Measurements from ENCODE around the gene JAKMIP1.

Gene JAKMIP1

DNA sequence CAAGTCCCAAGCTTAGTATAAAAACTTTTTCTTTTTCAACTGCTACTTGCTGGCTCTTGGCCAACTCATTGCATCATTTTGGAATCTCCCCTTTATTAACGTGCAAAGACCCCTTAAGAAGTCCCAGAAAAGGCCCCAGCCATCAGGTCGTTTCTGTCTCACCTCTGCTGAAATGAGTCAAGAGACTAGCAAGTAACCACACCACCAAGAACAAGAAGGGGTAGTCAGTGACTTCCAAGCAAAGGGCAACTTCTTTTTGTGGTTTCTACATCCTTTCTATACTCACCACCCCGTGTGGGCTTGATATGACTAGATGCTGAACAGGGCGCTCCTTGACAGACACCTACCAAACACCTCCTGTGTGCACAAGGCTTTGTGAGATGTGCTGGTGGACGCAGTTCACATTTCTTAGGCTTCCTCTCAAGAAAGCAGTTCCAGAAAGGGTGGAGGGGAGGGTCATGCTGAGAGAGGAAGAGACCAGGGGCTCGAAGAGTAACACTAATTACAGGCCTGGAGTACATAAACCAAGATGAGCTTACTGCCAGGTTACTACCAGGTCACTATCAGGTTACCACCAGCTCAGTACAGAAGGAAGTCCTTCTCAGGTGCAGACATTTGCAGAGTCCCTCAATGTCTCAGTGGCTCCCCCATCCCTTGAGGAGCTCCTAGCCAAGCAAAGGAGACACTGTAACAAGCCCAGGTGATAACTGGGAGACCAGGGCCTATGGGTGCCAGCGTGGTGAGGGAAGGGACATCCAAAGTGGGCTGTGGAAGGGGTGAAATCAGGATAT lies 19.3 kb downstream of the JAKMIP1 start:
- no peak for DNase-seq (ENCODE audit: low read depth)

DNA sequence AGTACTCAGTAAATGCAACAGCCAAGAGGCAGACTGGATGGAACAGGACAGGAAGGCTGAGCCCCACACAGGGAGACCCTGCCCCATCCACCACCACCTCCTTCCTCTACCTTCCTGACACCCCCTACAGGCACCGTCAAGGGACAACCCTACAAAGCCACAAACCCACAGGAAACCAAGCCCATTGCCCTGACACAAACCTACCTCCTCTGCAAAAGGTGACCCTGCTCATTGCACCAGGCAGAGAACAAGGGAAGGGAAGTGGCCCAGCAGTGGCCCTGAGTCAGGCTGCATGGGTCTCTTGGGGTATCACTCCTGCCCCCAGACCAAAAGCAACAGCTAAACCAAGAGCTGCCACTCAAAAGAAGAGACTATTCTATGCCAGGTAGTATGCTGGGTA lies 21.0 kb downstream of the JAKMIP1 start:
- DNase-seq (ENCODE audit: low read depth) = no peak

DNA sequence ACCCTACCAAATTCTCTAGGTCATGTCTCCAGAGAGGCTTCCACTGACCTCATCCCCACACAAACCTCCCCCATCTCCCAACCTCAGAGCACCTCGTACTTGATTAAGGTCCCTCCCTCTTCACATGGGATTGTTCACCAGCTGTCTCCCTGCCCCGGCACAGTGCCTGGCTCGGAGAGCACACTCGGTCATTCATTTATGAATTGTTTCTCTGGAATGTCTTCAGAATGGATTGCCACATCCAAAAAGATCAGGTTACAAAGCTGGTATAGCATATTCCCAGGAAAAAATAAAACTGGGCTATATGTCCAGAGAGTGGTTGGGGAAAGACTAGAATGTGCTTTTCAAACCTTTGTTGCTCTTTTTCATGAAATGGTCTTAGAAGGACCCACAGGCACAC lies 21.6 kb downstream of the JAKMIP1 start:
- DNase-seq (ENCODE audit: low read depth) = no peak

DNA sequence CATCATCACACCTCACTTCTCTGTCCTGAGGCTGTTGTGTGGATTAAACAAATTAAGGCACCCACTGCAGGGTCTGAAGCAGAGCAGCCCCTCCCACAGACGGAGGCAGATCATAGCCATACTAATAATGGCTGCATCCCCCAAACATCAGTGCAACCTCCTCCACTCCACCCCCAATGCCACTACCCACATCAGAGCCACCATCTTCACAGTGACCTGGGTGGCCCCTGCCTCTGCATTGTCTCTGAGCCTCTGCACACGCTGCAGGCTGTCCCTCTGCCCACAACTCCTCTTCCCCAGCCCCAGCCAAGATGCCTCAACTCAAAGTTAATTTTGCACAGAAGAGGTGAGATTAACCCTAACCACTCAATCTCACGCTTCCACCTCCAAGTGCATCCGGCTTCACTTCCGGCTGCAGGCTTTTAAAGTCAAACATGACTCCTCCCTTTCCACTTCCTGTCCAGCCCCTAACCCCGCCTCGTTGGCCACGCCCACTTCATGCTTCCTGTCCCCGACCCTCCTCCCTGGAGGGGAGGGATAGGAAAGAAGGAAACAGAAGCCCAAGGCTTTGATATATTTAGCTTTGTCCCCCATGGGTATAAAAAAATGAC lies 22.7 kb downstream of the JAKMIP1 start:
- DNase-seq (ENCODE audit: low read depth) = no peak

DNA sequence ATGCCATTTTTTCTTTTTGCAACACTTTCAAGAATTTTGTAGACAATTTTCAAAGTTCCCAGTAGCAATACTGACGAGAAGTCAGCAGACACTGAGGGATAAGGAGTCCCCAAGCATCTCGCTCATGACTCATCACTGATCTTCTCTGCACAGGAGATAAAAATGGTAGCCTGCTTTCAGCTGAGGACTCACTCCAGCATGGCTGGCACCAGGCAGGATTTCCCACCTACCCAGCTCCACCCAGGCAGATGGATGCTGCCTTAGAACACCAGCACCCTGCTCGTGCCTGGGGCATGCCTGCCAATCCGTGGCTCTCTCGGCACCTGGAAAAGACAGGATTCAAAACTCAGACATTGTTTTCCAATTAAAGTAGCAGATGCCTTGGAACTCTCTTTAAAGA lies 24.9 kb downstream of the JAKMIP1 start:
- DNase-seq (ENCODE audit: low read depth) = no peak

DNA sequence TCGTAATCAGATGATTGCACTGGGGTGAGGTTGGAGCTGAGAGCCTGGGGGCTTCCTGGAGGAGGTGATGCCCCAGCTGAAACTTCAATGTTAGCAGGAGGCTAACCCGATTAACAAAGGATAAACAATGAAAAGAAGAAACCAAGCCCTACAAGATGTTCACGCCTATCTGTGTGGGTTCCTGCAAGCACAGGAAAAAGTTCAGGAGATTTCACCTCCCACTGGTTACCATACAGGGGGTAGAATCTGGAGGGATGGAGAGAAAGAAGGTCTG lies 27.5 kb downstream of the JAKMIP1 start:
- DNase-seq (ENCODE audit: low read depth) = no peak

DNA sequence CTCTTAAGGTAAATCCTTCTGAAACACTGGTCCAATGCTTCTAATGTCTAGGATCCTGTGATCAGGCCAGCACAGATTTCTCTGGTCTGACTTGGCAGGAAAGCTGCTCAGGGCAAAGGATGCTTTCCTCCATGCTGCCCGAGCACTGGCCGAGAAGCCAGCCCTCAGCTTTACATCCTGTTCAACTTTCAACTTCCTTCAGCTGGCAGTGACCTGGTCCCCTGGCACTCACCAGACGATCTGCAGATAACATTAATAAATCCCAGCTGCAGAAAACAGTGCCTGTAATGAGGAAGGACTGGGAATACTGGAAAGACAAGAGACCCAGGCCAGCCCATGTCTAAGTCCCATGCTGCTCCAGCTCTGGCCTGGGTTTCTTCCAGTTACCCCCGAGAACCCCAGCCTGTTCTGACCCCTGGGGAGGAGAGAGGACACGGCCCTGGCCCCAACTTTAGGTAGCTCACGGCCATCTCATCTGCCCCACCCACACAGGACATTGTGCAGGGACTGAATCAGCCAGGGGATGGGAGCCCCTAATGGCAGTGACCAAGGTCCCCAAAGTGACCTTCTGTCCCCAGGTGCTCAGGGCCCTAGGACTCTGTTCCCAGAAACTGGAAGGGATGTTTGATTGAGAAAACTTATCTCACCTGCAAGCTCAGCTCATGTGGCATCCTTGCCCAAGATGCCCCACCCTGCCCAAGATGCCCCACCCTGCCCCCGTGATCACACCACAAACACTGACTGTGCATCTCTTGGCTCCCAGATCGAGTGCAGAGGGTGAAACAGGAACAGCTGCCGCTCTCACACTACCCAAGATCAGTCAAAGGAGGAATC lies 28.0 kb downstream of the JAKMIP1 start:
- DNase-seq (ENCODE audit: low read depth) = no peak

DNA sequence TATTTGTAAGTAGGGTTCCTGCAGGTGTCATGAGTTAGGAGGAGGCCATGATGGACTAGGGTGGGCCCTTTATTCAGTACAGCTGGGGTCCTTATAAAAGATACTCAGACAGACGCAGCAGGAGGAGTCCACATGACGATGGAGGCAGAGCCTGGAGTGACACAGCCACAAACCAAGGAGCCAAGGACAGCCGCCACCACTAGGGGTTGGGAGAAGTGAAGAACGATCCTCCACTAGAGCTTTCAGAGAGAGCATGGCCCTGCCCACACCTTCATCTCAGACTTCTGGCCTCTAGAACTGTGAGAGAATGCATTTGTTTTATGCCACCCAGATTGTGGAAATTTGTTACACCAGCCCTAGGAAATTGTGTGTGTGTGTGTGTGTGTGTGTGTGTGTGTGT lies 31.1 kb downstream of the JAKMIP1 start:
- no peak for DNase-seq (ENCODE audit: low read depth)

DNA sequence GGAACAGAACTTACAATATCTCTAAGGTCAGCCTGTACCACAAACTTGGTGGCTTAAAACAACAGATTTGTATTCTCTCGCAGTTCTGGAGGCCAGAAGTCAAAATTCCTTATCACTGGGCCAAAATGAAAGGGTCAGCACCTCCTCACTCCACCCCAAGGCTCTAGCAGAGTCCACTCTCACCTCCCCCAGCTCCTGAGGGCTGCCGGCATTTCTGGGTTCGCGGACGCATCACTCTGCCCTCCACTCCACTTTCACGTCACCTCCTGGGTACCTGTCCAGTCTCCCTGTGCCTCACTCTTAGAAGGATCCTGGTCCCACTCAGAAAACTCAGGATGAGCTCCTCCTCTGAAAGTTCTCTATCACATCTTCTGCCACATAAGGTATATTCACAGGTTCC lies 34.6 kb downstream of the JAKMIP1 start:
- DNase-seq (ENCODE audit: low read depth) = no peak

DNA sequence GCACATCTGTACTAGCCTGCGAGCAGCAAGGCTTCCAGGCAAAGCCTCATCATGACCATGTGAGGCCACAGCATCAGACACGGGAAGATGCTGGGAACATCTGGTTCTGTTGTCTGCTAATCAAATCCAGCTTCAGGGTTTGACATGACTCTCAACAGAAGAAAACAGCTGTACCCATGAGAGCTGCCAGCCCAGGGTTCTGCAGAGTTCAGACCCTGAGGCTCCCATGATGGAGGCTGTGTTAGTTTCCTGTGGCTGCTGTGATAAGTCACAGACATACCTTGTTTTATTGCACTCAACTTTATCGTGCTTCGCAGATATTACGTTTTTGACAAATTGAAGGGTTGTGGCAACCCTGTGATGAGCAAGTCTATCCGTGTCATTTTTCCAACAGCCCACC lies 37.5 kb downstream of the JAKMIP1 start:
- DNase-seq (ENCODE audit: low read depth) = no peak

DNA sequence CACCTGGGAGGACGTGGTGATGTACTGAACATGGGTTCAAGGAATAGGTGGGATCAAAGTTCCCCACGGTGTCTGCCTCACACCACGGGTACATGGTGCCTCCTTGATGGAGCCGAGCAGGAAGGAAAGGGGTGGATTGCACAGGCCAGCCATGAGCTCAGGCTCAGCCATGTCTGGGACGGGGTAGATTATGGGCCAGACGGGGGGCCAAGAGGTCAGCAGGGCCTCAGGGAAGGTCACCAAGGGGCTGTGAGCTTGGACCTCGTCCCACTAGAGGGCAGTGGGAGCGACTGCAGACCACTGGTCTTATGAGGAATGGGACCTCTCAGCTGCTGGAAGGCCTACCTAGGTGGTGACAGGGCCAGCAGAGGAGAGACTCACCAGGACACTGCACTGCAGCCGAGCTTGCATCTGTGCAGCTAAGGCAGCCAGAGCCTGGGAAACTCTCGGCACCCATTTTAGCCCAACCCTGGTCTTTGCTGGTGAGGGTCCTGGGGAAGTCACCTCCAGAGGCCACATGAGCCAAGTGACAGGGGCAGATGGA lies 38.4 kb downstream of the JAKMIP1 start:
- DNase-seq (ENCODE audit: low read depth) = no peak

DNA sequence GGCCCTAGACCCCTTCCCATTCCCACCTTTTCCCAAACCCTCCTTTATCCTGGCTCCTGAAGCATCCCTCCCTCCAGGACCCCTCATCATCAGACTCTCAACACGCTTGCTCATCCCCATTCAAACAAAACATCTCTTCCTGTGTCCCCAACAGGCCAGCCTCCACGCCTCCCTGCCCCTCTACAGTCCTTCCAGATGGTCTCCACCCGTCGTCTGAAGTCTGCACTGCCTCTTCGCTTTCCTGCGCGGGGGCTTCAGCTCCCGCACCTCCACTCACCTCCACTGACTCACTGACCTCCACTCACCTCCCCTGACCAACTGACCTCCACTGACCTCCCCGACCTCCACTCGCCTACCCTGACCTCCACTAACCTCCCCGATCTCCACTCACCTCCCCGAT lies 39.8 kb downstream of the JAKMIP1 start:
- no peak for DNase-seq (ENCODE audit: low read depth)

DNA sequence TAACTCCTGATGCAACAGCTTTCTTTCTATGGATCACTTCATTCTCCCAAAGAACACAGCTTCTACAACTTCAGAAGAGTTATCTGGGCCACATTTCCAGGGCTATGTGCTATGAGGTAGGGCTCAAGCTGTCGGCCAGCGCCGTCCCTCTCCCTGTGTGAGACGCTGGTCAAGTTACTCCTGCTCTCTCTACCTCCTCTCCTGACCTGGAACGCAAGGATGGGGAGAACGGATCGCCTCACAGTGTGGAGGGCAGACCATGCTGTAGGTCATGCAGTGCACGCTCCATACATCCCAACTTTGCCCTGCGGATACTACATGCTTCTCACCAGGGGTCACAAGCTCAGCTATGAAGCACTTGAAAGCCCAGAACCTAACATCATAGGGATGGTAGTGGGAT lies 42.4 kb downstream of the JAKMIP1 start:
- no peak for DNase-seq (ENCODE audit: low read depth)

DNA sequence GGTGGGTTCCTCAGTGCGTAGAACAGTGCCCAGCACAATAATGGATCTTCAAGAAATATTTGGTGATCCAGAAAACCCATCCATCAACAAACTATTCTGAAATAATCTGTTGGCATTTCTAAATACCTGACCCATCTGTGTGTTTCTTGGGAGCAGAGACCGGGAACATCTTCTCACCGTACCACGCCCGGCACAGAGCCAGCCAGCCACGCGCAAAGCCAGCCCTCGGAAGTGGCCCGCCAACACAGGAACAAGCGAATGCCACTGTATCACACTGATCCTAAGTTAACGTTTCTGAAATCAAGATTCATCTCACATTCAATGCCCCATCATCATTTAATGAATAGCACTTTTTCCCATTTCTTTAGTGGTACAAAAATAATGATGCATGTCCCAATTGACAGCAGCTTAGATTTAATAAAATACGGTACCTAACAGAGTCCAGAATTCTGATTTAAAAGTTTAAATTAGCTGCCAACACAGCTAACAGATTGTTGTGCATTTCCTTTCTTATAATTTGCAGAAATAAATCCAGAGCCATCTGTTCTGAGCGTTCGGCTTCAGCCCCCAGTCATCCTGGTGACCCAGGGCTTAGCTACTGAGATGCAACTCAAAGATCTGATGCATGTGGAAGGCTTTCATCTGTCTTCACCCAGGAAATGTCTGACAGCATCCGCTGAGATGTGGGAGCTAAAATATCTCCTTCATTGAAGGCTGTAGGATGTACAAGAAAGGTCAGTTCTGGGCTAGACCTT lies 44.2 kb downstream of the JAKMIP1 start:
- no peak for DNase-seq (ENCODE audit: low read depth)

DNA sequence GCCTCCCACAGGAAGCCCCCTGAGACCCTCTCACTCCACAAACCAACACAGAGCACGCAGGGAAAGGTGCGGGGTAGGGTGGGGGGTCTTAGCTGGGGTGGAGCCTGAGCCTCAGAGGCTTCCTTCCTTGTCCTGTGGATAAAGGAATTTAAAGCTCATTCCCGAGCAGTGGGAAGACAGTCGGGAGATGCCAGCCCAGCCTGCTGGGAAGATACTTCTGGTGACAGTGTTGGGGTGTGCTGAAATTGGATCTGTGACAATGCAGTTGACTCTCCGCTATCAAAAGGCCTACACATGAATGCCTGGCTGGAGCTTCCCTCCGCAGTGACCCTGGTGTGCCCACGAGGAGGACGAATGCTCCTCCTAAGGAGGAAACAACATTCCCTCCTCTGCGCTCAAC lies 45.5 kb downstream of the JAKMIP1 start:
- no peak for DNase-seq (ENCODE audit: low read depth)

DNA sequence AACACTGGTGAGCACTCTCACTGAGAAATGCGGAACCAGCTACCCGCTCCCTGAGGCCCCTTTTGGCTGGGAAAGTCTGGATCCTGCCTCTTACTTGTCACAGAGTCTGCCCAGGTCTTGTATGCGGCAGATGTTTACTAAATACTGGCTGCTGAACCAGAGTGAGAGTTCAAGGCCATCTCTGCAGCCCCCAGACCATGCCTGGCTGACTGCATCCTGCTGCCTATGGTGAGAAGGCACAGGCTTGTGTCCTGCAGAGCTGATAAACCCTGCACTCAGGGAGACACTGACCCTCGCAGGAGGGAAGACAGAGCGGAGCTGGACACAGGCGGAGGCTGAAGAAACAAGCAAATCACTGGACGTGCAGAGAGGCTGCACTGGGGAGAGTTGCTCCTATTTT lies 46.5 kb downstream of the JAKMIP1 start:
- DNase-seq (ENCODE audit: low read depth) = no peak

DNA sequence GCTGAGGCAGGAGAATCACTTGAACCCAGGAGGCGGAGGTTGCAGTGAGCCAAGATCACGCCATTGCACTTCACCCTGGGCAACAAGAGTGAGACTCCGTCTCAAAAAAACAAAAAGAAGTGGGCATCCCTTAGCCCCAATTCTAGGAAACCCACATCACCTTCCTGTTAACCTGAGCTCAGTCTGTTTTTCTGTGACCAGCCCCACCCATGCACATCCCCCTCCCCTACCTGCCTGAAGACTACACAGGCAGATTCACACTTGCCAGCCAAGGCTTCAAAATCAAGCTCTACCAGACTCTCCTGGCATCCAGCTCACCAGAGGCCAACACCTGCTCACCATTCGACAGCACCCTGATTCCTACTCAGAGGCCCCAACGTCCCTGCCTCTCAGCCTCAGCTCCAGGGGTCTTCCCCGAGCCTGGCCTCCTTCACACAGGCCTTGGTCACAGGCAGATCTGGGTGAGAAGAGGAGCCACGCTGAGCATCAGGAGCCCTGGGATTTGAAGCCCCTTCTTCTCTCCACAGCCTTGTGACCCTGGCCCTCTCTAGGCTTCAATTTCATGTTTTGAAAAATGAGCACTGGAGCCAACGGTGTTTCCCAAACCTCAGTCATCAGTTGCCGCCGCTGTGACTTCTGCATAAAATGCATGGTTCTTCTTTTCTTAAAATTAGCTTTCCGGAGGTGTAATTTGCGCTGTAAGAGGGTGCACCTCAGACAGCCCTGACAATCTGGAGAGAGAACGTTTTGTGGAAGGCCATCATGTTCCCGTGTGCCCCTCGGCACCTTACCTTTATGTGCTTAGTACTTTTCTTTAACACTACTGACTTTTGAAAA lies 47.3 kb downstream of the JAKMIP1 start:
- no peak for DNase-seq (ENCODE audit: low read depth)

DNA sequence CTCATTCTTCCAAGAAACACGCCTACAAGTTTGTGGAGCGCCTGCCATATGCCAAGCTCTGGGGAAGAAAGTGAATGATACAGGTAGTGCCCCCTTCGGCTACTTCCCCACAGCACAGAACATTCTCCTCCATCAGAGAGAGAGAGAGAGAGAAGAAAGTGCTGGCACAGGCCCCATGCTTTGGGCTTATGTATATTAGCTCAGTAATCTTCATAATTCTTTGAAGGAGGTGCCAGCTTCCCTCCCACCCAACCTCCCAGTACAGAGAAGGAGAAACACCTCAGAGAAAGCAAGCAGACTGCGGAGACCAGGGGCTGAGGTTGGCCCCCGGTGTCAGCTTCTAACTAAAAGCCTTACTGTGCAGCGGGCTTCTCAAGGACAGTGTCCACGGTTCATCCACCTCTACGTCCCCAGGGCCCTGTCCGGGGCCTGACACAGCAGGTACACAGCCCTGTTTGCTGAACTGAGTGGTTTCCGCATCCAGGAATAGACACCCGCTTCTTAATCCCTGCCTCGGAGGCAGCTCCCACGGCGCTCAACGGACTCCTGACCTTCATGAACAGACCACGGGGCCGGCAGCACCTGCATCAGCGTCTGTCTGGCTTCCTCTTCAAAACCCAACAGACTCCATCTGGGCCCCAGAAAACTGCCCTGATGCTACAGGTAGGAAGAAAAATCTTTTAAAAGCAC lies 50.2 kb downstream of the JAKMIP1 start:
- DNase-seq (ENCODE audit: low read depth) = no peak

DNA sequence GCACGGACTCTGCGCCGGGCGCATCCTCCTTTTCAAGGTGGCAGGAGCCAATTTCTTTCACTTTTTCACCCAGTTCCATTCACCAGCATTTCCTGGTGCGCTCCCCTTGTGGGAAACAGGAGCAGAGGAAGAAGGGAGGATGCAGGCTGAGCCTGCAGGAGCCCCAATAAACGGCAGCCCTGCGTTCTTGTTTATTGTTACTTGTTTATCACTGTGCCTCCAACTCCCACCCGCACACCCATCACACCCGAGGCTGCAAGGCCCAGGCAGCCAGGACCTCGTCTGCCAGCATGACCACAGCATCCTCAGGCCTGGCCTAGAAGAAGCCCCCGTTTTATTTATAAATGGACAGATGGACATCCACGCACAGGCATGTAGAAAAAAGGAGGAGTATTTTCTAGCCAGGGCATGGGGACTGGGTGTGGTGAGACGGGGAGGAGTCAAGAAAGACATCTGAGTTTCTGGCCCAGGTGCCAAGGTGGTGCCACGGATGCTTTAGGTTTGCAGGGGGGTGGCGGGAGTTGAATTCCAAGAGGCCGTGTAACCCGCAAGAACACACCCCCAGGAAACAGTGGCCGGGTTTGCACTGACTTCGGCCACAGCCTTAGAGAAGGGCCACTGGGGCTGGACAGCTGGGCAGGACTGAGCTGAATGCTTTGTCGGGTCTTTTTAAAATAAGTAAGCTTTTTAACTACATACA lies 51.7 kb downstream of the JAKMIP1 start:
- DNase-seq (ENCODE audit: low read depth) = no peak

DNA sequence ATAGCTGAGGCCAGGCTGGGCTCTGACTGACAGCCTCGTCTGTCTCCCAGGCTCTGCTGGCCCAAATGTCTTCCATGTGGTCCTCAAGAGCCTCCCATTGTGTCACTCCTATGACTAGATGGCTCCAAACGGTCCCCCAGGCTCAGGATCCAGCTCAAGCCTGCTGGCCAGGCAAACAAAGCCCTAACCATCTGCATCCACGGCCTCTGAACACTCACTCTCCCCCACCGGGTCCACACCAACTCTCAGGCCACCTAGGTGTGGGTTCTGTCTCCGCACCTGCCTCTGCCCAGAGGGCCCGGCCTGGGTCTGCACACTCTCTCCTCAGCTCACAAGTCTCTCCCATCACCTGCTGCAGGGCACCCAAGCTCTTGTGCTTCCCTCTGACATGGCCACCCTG lies 52.9 kb downstream of the JAKMIP1 start:
- DNase-seq (ENCODE audit: low read depth) = no peak

Data from stimulated activated CD4-positive, alpha-beta T cell treated with anti-CD3 and anti-CD28 coated beads, Interleukin-2, amount 100 ng/mL, for 4 hours (primary cell).